SIG-M5 treated with dmso at 0.1 percent for 504 hours (cell line): ENCODE data around the gene PKD1L1.
"Not testable (repeated sequence)": the region's sequence is repeated elsewhere in the genome, so short reads cannot be mapped to it uniquely, and the experiment has no call there.

ENCODE experiments used
- DNase-seq: peaks from one replicate; lab custom pipeline; 2025; ENCODE audit not compliant: unreplicated experiment; lab: John Stamatoyannopoulos, UW

PKD1L1 gene

GRCh38 chr7:47956220-47956619, 8.0 kb upstream of the PKD1L1 start:
- DNase-seq = no peak

DNA sequence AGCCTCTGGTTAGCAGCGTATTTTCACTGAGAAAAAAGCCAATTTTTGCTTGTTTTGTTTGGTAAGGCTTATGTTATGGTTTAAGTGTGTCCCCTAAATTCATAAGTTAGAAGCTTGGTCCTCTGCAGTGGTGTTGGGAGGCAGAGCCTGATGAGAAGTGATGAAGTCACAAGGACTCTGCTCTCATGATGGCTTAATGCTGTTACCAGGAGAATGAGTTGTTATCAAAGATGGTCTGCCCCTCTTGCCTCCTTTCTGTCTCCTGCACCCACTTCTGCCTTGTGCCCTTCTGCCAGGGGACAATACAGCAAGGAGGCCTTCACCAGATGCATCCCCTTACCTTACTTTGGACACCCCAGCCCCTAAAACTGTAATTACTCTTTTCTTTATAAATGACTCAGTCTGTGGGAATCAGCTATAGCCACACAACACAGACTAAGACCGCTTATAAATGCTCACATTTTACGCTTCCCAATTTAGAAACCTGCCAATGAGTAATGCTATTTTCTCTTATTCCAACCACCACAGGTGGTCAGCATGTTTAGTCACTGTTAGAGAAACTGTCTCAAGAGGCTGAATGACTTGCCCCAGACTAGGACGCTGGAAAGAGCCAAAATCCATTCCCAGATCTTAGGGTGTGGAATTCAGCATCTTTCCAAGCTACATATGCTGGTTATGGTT, 6.1 kb upstream of the PKD1L1 start:
- DNase-seq = no peak

GRCh38 chr7:47953822-47954221, 5.6 kb upstream of the PKD1L1 start:
- no peak for DNase-seq

GRCh38 chr7:47952224-47952623, 4.0 kb upstream of the PKD1L1 start:
- no peak for DNase-seq

GRCh38 chr7:47951374-47951773, 3.1 kb upstream of the PKD1L1 start:
- DNase-seq = peak; percentile 50

DNA sequence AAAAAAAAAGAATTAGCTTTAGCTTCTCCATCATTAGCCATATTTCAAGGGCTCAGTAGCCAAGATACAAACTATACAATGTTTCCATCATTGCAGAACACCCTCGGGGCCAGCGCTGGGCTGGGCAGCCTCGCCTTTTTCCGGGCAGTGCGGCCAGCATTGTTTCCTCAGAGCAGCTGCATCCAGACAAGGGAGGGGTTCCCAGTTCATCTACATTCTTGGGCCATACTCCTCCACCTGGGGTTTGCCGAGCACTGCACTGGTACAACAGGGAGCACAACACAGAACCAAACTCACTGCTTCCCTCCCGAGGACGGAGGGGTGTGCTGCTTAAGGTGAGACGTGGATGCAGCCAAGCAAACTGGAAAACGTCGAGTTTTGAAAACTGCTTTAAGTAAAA, 2.4 kb upstream of the PKD1L1 start:
- no peak for DNase-seq

- DNase-seq = no peak
Measured at GRCh38 chr7:47949703-47950102, 1.4 kb upstream of the PKD1L1 start.

GRCh38 chr7:47947355-47947749, 914 bp downstream of the PKD1L1 start:
- no peak for DNase-seq

DNA sequence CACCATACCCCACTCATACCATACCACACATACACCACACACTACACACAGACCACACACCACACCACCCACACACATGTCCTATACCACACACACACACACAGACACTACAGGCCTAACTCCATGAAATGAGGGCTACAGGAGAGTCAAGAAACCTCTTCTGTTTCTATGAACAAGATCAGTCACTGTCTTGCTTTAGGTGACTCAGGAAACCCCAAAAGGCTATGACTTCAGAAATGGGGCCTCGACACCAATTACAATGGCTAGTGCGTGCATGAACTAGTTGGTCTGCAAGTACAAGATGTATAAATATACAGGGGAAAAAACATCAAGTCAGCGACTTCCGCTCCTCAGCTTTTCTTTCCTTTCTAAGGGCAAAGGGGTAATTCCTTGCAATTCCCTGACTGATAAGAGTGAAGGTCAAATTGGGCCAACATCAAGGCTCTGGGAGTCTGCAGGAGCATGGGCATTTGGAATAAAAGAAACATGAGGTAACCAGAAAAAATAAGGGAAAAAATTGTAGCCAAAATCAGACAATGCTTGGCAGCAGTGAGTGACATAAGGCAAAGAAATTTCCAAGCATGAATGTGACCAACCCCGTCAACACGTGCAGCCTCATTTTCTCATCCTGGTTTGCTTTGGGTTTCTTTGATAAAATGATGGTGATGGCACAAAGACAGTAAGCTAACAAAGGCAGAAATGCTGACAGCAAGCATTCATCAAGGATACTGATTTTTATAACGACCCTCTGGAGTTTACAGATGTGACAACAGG, 1.5 kb downstream of the PKD1L1 start:
- no peak for DNase-seq

- peak; percentile 46 for DNase-seq
Measured at GRCh38 chr7:47945261-47946015, 2.8 kb downstream of the PKD1L1 start.

DNA sequence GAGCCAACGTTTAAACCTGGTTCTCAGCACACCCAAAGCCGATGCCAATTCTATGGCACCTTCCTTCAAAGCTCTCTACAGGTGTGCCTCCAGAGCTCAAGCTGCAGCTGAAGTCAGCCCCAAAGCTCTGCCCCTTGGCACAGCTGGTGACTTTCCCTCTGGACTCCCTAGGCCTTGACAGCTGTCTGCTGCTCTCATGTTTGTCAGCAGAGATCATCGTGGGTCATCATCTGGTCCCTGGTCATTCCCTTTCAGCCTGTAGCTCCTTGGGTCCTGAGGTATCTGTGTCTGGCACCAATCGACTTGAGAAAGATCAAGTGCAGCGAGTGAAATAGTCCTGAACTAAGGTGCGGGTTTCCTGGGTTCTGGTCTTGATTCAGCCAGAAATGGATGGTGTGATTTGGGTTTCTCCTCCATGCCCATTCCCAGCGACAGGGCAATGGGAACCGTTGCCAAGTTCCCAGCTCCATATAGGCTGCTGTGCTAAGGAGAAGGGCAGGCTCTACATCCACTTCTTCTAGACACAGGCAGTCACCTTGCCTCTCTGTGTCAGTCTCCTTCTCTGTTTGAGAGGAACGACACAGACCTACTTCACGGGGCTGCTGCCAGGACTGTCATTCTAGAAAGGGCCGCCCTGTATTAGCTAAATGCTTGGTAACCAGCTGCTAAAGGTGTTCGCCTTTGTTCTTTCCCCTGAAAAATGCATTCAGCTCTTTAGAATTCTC, 3.6 kb downstream of the PKD1L1 start:
- DNase-seq = no peak

DNA sequence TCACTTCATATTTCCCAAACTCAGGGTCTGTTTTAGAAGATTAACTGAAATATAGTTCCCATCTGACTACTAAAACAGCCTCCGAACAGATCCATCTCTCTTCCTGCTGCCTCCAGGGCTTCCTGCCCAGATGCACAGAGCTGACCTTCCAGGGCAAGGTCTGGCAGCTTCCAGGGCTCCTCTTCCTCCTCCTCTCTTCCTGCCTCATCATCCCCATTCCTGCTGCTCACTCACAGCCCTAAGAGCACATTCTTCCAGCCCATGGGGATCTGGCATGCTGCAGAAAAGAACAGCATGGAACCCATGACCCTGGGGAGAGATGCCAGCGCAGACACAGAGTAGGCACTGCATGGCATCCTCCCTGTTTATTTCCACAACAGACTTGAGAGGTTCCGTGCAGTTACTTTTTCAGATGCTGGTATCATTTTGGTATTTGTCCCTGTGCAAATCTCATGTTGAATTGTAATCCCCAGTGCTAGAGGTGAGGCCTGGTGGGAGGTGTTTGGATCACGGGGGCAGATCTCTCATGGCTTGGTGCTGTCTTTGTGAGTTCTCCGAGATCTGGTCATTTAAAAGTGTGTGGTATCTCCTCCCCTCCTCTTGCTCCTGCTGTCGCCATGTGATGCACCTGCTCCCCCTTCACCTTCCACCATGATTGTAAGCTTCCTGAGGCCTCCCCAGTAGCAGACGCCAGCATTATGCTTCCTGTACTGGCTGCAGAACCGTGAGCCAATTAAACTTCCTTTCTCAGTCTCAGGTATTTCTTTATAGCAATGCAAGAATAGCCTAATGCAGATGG, 4.4 kb downstream of the PKD1L1 start:
- DNase-seq = no peak

GRCh38 chr7:47942651-47943050, 5.6 kb downstream of the PKD1L1 start:
- not testable (repeated sequence) for DNase-seq

GRCh38 chr7:47942132-47942531, 6.1 kb downstream of the PKD1L1 start:
- DNase-seq = no peak

DNA sequence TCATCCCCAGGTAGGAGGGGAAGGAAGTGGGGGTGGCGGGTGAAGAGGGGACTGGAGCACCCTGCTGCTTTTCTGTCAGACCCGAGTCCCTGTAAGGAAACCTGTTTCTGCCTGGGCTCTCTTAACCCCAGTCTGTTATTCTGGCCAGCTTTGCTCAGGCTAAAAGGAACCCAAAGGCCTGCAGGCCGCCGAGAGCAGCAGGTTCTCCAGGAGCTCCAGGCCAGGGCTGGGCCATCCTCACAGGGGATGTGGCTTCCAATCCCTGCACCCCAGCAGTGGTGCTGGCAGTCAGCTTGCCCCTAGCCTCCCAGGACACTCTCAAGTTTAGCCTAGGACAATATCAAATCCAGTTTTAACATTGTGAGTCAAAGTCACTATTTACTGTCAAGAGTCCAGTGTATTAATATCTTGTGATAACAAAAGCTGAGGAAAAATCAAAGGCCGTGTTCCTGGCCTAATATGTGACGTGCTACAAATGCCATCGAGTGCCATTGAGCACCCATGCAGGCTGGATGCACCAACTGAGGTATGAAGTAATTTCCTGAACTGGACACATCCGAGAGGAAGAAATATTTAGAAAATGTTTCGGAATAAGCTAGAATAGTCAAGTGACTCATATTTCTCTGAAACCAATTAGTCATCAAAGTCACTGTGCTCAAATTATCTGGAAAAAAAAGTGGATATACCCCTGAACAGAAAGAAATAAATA, 7.0 kb downstream of the PKD1L1 start:
- no peak for DNase-seq

GRCh38 chr7:47940088-47941013, 7.9 kb downstream of the PKD1L1 start:
- DNase-seq = no peak

GRCh38 chr7:47939425-47940036, 8.7 kb downstream of the PKD1L1 start:
- DNase-seq = no peak

DNA sequence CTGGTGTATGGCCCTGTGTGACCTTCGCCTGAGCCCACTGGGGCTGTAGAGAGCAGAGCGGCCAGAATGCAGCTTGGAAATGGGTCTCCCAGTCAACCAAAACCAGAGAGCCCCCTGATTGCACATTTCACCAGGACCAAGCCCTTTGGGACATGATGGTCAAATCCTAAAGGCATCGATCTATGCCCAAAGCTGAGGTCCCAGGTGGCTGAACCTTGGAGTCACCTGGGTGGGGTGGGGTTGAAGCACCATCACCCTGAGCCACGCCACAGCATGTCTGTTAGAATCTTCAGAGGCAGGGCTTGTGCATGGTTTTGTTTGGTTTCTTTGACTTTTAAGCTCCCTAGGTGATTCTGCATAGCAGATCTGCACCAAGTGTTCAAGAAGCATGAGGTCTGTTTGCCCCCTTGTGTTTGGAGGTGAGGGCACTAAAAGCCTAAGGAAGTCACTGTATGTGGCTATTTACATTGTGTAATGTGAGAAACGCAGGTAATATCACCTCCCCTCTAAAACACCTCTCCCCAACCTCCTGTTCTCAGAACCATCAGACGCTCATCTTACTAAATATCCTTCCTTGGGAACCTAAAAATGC, 9.6 kb downstream of the PKD1L1 start:
- DNase-seq = no peak
